ENCODE data around the gene SGPL1. TPM values are rescaled to one million over a fixed set of nuclear protein-coding genes. Genes with fewer than 3 reads are reported as not detected.

SGPL1 gene
- total RNA-seq, 1 donor from 2014 or later: 111 TPM

DNA sequence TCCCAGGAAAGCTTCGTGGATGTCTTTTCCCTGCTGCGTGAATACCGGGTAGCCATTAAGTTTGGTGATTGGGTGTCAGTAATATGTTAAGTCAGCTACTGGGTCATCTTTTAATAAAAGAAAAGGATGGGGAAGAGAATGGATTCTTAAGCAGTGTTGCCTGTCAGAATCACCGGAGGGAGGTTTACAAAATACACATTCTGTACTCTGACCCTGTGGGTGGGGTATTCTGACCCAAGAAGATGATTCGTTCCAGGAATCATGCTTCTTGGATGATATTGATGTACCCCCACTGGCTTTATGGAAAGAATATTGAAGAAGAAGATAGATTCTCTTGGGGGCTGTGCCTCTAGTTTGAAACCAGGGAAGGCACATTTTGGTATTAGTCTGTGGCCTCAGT is 18.3 kb downstream of the SGPL1 start:
- peaks cover 15% of the 10 kb centered on the region for H3K4me1 Mint-ChIP-seq (ENCODE audit: low read depth, unreplicated experiment)
- no peak overlapping the region for H3K27ac Mint-ChIP-seq (ENCODE audit: unreplicated experiment)
- TF ChIP-seq, protein P1, sequence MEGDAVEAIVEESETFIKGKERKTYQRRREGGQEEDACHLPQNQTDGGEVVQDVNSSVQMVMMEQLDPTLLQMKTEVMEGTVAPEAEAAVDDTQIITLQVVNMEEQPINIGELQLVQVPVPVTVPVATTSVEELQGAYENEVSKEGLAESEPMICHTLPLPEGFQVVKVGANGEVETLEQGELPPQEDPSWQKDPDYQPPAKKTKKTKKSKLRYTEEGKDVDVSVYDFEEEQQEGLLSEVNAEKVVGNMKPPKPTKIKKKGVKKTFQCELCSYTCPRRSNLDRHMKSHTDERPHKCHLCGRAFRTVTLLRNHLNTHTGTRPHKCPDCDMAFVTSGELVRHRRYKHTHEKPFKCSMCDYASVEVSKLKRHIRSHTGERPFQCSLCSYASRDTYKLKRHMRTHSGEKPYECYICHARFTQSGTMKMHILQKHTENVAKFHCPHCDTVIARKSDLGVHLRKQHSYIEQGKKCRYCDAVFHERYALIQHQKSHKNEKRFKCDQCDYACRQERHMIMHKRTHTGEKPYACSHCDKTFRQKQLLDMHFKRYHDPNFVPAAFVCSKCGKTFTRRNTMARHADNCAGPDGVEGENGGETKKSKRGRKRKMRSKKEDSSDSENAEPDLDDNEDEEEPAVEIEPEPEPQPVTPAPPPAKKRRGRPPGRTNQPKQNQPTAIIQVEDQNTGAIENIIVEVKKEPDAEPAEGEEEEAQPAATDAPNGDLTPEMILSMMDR (IDR thresholded peaks at IDR 0.05; ENCODE audit: partially characterized antibody, unreplicated experiment): no peak
- no peak for DNase-seq
- no peak overlapping the region for H3K4me3 Mint-ChIP-seq (ENCODE audit: unreplicated experiment)
- H3K27me3 Mint-ChIP-seq (ENCODE audit: unreplicated experiment): no peaks in the 10 kb centered on the region
- H3K36me3 Mint-ChIP-seq (ENCODE audit: unreplicated experiment): no peaks in the 10 kb centered on the region
- H3K9me3 Mint-ChIP-seq (ENCODE audit: unreplicated experiment): no peaks in the 10 kb centered on the region

DNA sequence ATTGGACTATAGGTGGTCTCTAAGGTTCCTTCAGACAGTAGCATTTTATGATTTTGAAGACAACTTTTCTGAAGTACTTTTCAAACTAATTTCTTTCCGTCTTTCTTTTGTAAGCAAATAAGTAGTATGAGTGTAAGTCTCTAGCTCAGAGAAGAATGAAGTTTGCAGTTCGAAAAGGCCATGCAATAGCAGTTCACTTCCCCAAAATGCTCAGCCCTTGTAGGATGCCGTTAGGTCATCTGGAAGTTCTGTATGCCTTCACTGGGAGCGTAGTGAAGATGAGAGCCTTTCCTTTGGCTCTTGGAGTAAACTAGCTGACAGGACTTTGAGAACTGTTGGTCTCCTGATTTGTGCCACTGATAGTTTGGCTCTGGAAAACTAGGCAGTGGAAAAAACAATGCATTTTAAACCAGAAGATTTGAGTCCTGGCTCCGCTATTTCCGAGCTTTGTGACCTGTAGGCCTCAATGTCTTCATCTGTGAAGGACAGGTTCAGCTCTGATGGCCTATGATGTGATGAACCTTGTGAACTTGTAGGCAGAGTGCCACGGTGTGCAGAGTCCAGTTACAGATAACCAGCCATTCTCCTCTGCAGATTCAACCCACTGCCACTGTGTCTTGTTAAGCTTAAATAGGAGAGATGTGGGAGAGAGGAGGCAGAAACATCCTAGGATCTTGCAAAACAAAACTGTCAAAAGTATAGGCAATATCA is 18.8 kb downstream of the SGPL1 start:
- Mint-ChIP-seq H3K27ac (ENCODE audit: unreplicated experiment) (no peak overlapping the region), H3K36me3 (ENCODE audit: unreplicated experiment) (no peaks in the 10 kb centered on the region), H3K4me1 (ENCODE audit: low read depth, unreplicated experiment) (peaks cover 10% of the 10 kb centered on the region), H3K4me3 (ENCODE audit: unreplicated experiment) (no peak overlapping the region), H3K27me3 (ENCODE audit: unreplicated experiment) (no peaks in the 10 kb centered on the region), H3K9me3 (ENCODE audit: unreplicated experiment) (no peaks in the 10 kb centered on the region)
- DNase-seq: no peak
- TF ChIP-seq, protein P1 (IDR thresholded peaks at IDR 0.05; ENCODE audit: partially characterized antibody, unreplicated experiment): no peak

GRCh38 chr10:70836319-70836718 is 20.6 kb downstream of the SGPL1 start:
- Mint-ChIP-seq H3K27me3 (ENCODE audit: unreplicated experiment) (no peaks in the 10 kb centered on the region), H3K36me3 (ENCODE audit: unreplicated experiment) (no peaks in the 10 kb centered on the region), H3K27ac (ENCODE audit: unreplicated experiment) (no peak overlapping the region), H3K9me3 (ENCODE audit: unreplicated experiment) (no peaks in the 10 kb centered on the region), H3K4me3 (ENCODE audit: unreplicated experiment) (no peak overlapping the region), H3K4me1 (ENCODE audit: low read depth, unreplicated experiment) (peaks cover 2% of the 10 kb centered on the region)
- no peak for DNase-seq
- TF ChIP-seq, protein P1 (IDR thresholded peaks at IDR 0.05; ENCODE audit: partially characterized antibody, unreplicated experiment): no peak

DNA sequence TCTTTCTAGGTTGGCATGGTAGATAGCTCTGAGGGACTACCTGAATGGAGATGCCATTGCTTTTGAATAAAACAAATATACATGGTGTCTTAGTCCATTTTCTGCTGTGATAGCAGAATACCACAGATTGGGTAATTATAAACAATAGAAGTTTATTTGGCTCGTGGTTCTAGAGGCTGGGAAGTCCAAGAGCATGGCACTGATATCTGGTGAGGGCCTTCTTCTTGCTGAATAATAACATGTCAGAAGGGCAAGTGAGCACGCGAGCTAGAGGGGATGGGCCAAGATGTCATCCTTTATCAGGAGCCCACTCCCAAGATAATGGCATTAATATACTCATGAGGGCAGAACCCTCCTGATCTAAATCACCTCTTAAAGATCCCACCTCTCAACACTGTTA is 21.9 kb downstream of the SGPL1 start:
- H3K36me3 Mint-ChIP-seq (ENCODE audit: unreplicated experiment): peaks cover 3% of the 10 kb centered on the region
- H3K4me1 Mint-ChIP-seq (ENCODE audit: low read depth, unreplicated experiment): peaks cover 2% of the 10 kb centered on the region
- TF ChIP-seq, protein P1 (IDR thresholded peaks at IDR 0.05; ENCODE audit: partially characterized antibody, unreplicated experiment): no peak
- no peaks in the 10 kb centered on the region for H3K27me3 Mint-ChIP-seq (ENCODE audit: unreplicated experiment)
- H3K4me3 Mint-ChIP-seq (ENCODE audit: unreplicated experiment): no peak overlapping the region
- no peaks in the 10 kb centered on the region for H3K9me3 Mint-ChIP-seq (ENCODE audit: unreplicated experiment)
- H3K27ac Mint-ChIP-seq (ENCODE audit: unreplicated experiment): no peak overlapping the region
- DNase-seq: no peak

GRCh38 chr10:70838270-70838805 is 22.6 kb downstream of the SGPL1 start:
- Mint-ChIP-seq H3K4me1 (ENCODE audit: low read depth, unreplicated experiment) (peaks cover 3% of the 10 kb centered on the region), H3K9me3 (ENCODE audit: unreplicated experiment) (peaks cover 2% of the 10 kb centered on the region), H3K27ac (ENCODE audit: unreplicated experiment) (no peak overlapping the region), H3K36me3 (ENCODE audit: unreplicated experiment) (peaks cover 3% of the 10 kb centered on the region), H3K4me3 (ENCODE audit: unreplicated experiment) (no peak overlapping the region), H3K27me3 (ENCODE audit: unreplicated experiment) (no peaks in the 10 kb centered on the region)
- no peak for DNase-seq
- TF ChIP-seq, protein P1 (IDR thresholded peaks at IDR 0.05; ENCODE audit: partially characterized antibody, unreplicated experiment): no peak

All from glutamatergic neuron (in vitro differentiated cells).